HL-60/S4 (cell line): ENCODE measurements around the gene SLC8A2.
"Not testable (repeated sequence)": the region's sequence is repeated elsewhere in the genome, so short reads cannot be mapped to it uniquely, and the experiment has no call there.

Experiments
- in situ Hi-C: fragments of 300-500 bp; cut with MboI; formaldehyde crosslinking; loops from 2 replicates; pipeline ENCODE4 v1.14.3; 2022; ENCODE audit warnings: low sequenced_read_pairs

SLC8A2 gene

GRCh38 chr19:47415953-47416642 is 55.6 kb downstream of the SLC8A2 start:
- in situ Hi-C loops: no loop called here

GRCh38 chr19:47414469-47414868 is 57.2 kb downstream of the SLC8A2 start:
- in situ Hi-C loops: no loop called here

GRCh38 chr19:47413941-47414340 is 57.8 kb downstream of the SLC8A2 start:
- in situ Hi-C loops: no loop called here

GRCh38 chr19:47411696-47412095 is 60.0 kb downstream of the SLC8A2 start:
- in situ Hi-C loops: not testable (repeated sequence)

- in situ Hi-C loops: no loop called here
These were observed 60.6 kb downstream of the SLC8A2 start for GRCh38 chr19:47411101-47411500.

GRCh38 chr19:47408156-47408938 is 63.3 kb downstream of the SLC8A2 start:
- in situ Hi-C loops: no loop called here

GRCh38 chr19:47407417-47407774 is 64.3 kb downstream of the SLC8A2 start:
- in situ Hi-C loops: no loop called here

- in situ Hi-C loops: no loop called here
These were observed 64.8 kb downstream of the SLC8A2 start for GRCh38 chr19:47406711-47407416.

- in situ Hi-C loops: no loop called here
These were observed 65.8 kb downstream of the SLC8A2 start for GRCh38 chr19:47405854-47406417.

GRCh38 chr19:47405197-47405550 is 66.5 kb downstream of the SLC8A2 start:
- in situ Hi-C loops: no loop called here

GRCh38 chr19:47404334-47405196 is 67.1 kb downstream of the SLC8A2 start:
- in situ Hi-C loops: no loop called here

- in situ Hi-C loops: no loop called here
These were observed 69.2 kb downstream of the SLC8A2 start for GRCh38 chr19:47402504-47402903.

GRCh38 chr19:47398707-47399597 is 72.7 kb downstream of the SLC8A2 start:
- in situ Hi-C loops: no loop called here

GRCh38 chr19:47391510-47392223 is 80.0 kb downstream of the SLC8A2 start:
- in situ Hi-C loops: loop anchor here (5.0 kb wide), 1 partner anchor 94 kb away; no protein-coding TSS in a partner anchor

GRCh38 chr19:47390533-47391488 is 80.9 kb downstream of the SLC8A2 start:
- in situ Hi-C loops: loop anchor here (5.0 kb wide), 1 partner anchor 94 kb away; no protein-coding TSS in a partner anchor

GRCh38 chr19:47389150-47389556 is 82.5 kb downstream of the SLC8A2 start:
- in situ Hi-C loops: no loop called here

- in situ Hi-C loops: not testable (repeated sequence)
These were observed 83.0 kb downstream of the SLC8A2 start for GRCh38 chr19:47388721-47389120.

GRCh38 chr19:47387623-47388022 is 84.1 kb downstream of the SLC8A2 start:
- in situ Hi-C loops: not testable (repeated sequence)
